HG02970 (cell line): ENCODE measurements around the gene TBC1D3I.
"Not testable (repeated sequence)": the region's sequence is repeated elsewhere in the genome, so short reads cannot be mapped to it uniquely, and the experiment has no call there.

Source experiments
- ATAC-seq: cut with Tn5 transposase; IDR thresholded peaks from one replicate; pipeline ENCODE4 v1.9.1; 2021; ENCODE audit warnings: mild to moderate bottlenecking, moderate library complexity, moderate number of reproducible peaks; ENCODE audit not compliant: unreplicated experiment, low FRiP score

Gene TBC1D3I

GRCh38 chr17:36264470-36264869 lies at the start of gene TBC1D3I:
Gene TBC1D3I, minus strand, starts transcription at chr17:36264570. Its CDS starts 1,585 bp downstream, at chr17:36262985.
- not testable (repeated sequence) for ATAC-seq

- not testable (repeated sequence) for ATAC-seq
Measured at GRCh38 chr17:36295161-36295560, 30.8 kb upstream of the TBC1D3I start.

- ATAC-seq, result not testable (repeated sequence)
Measured at GRCh38 chr17:36289965-36290612, 25.7 kb upstream of the TBC1D3I start.

- ATAC-seq, result not testable (repeated sequence)
Measured at GRCh38 chr17:36284219-36284618, 19.8 kb upstream of the TBC1D3I start.

GRCh38 chr17:36283256-36283655 lies 18.9 kb upstream of the TBC1D3I start:
- not testable (repeated sequence) for ATAC-seq

GRCh38 chr17:36242046-36242445 lies 22.3 kb downstream of the TBC1D3I start:
- not testable (repeated sequence) for ATAC-seq

GRCh38 chr17:36229644-36230043 lies 34.7 kb downstream of the TBC1D3I start:
- ATAC-seq, result not testable (repeated sequence)

- ATAC-seq, result not testable (repeated sequence)
Measured at GRCh38 chr17:36222967-36223366, 41.4 kb downstream of the TBC1D3I start.

GRCh38 chr17:36221581-36222100 lies 42.7 kb downstream of the TBC1D3I start:
- ATAC-seq, result not testable (repeated sequence)

- not testable (repeated sequence) for ATAC-seq
Measured at GRCh38 chr17:36220737-36221580, 43.4 kb downstream of the TBC1D3I start.

GRCh38 chr17:36219556-36219955 lies 44.8 kb downstream of the TBC1D3I start:
- ATAC-seq, result not testable (repeated sequence)

- ATAC-seq, result not testable (repeated sequence)
Measured at GRCh38 chr17:36215406-36216308, 48.7 kb downstream of the TBC1D3I start.

GRCh38 chr17:36214918-36215317 lies 49.5 kb downstream of the TBC1D3I start:
- ATAC-seq, result no peak

- ATAC-seq, result no peak
Measured at GRCh38 chr17:36213695-36214094, 50.7 kb downstream of the TBC1D3I start.

GRCh38 chr17:36212966-36213365 lies 51.4 kb downstream of the TBC1D3I start:
- ATAC-seq, result no peak

GRCh38 chr17:36212272-36212605 lies 52.1 kb downstream of the TBC1D3I start:
- ATAC-seq, result no peak

- not testable (repeated sequence) for ATAC-seq
Measured at GRCh38 chr17:36211484-36212271, 52.7 kb downstream of the TBC1D3I start.

- ATAC-seq, result peak; percentile 56
Measured at GRCh38 chr17:36210439-36211211, 53.7 kb downstream of the TBC1D3I start, which contains the start of gene CCL4L2. Gene CCL4L2, plus strand, starts transcription at chr17:36211063.

- ATAC-seq, result no peak
Measured at GRCh38 chr17:36209575-36209974, 54.8 kb downstream of the TBC1D3I start.
